Mesothelial cell of epicardium (in vitro differentiated cells): ENCODE results near the gene TRPC6. TPM values are rescaled to one million over a fixed set of nuclear protein-coding genes. Genes with fewer than 3 reads are reported as not detected.

Source experiments
- DNase-seq, 2 experiments: peaks; one replicate each; pipeline ENCODE4 v3.0.0; 2021; ENCODE audit warnings: low spot score in 2 of 2; ENCODE audit not compliant: unreplicated experiment in 2 of 2
- H3K27ac Mint-ChIP-seq: 2 replicates; pipeline ENCODE4 v1.8.0; 2021; ENCODE audit warnings: mixed read lengths
- H3K27me3 Mint-ChIP-seq: 2 replicates; pipeline ENCODE4 v1.8.0; 2021; ENCODE audit warnings: low read depth, mixed read lengths
- H3K36me3 Mint-ChIP-seq: 2 replicates; pipeline ENCODE4 v1.8.0; 2021; ENCODE audit warnings: mixed read lengths
- H3K4me1 Mint-ChIP-seq: 2 replicates; pipeline ENCODE4 v1.8.0; 2021; ENCODE audit warnings: mixed read lengths
- H3K4me3 Mint-ChIP-seq: 2 replicates; pipeline ENCODE4 v1.8.0; 2021; ENCODE audit warnings: mild to moderate bottlenecking, moderate library complexity, mixed read lengths
- H3K9me3 Mint-ChIP-seq: 2 replicates; pipeline ENCODE4 v1.8.0; 2021; ENCODE audit warnings: mixed read lengths
- total RNA-seq: library from RNA; stranded (reverse); gene quantifications from 3 replicates; pipeline ENCODE4 v1.2.1, GENCODE V29; 2021
- TF ChIP-seq, protein P1 (sequence below): fragments of 200-600 bp; sonication (generic); IDR thresholded peaks from one replicate; pipeline ENCODE4 v1.5.0; 2021; ENCODE audit warnings: antibody characterized with exemption; ENCODE audit not compliant: unreplicated experiment

The TRPC6 gene
- total RNA-seq, 1 donor from 2014 or later: 0.42 TPM

- DNase-seq: no peak
- peaks cover 13% of the 10 kb centered on the region for H3K27me3 Mint-ChIP-seq
- peaks cover 3% of the 10 kb centered on the region for H3K9me3 Mint-ChIP-seq
- TF ChIP-seq, protein P1, sequence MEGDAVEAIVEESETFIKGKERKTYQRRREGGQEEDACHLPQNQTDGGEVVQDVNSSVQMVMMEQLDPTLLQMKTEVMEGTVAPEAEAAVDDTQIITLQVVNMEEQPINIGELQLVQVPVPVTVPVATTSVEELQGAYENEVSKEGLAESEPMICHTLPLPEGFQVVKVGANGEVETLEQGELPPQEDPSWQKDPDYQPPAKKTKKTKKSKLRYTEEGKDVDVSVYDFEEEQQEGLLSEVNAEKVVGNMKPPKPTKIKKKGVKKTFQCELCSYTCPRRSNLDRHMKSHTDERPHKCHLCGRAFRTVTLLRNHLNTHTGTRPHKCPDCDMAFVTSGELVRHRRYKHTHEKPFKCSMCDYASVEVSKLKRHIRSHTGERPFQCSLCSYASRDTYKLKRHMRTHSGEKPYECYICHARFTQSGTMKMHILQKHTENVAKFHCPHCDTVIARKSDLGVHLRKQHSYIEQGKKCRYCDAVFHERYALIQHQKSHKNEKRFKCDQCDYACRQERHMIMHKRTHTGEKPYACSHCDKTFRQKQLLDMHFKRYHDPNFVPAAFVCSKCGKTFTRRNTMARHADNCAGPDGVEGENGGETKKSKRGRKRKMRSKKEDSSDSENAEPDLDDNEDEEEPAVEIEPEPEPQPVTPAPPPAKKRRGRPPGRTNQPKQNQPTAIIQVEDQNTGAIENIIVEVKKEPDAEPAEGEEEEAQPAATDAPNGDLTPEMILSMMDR: no peak
- H3K4me1 Mint-ChIP-seq: no peaks in the 10 kb centered on the region
- H3K27ac Mint-ChIP-seq: no peak overlapping the region
- H3K36me3 Mint-ChIP-seq: no peaks in the 10 kb centered on the region
- no peak overlapping the region for H3K4me3 Mint-ChIP-seq
Observed at GRCh38 chr11:101600924-101601323, 17.1 kb upstream of the TRPC6 start.

DNA sequence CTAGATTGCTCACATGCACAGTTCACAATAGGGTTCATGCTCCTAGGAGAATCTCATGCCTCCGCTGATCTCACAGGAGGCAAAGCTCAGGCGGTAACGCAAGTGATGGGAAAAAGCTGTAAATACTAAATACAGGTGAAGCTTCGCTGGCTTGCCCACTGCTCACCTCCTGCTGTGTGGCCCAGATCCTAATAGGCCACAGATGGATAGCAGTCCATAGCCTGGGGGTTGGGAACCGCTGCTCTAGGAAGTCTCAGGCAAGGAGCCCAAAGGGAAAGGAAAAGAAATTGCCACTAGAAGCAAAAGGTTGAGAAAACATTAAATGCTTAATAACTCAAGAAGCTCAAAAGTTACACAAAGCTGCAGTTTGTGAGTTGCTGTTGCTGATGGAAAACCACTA lies 3.2 kb upstream of the TRPC6 start:
- no peaks in the 10 kb centered on the region for H3K36me3 Mint-ChIP-seq
- no peak for DNase-seq
- no peak overlapping the region for H3K4me3 Mint-ChIP-seq
- peaks cover 57% of the 10 kb centered on the region for H3K27me3 Mint-ChIP-seq
- no peaks in the 10 kb centered on the region for H3K9me3 Mint-ChIP-seq
- no peak overlapping the region for H3K27ac Mint-ChIP-seq
- TF ChIP-seq, protein P1: no peak
- H3K4me1 Mint-ChIP-seq: peaks cover 25% of the 10 kb centered on the region

GRCh38 chr11:101584655-101585054 lies 848 bp upstream of the TRPC6 start:
- peaks cover 2% of the 10 kb centered on the region for H3K36me3 Mint-ChIP-seq
- no peak overlapping the region for H3K4me3 Mint-ChIP-seq
- TF ChIP-seq, protein P1: no peak
- H3K27me3 Mint-ChIP-seq: peaks cover 73% of the 10 kb centered on the region
- DNase-seq: no peak
- H3K9me3 Mint-ChIP-seq: peaks cover 3% of the 10 kb centered on the region
- peaks cover 25% of the 10 kb centered on the region for H3K4me1 Mint-ChIP-seq
- no peak overlapping the region for H3K27ac Mint-ChIP-seq

GRCh38 chr11:101584129-101584515 lies 315 bp upstream of the TRPC6 start:
- Mint-ChIP-seq H3K9me3 (peaks cover 9% of the 10 kb centered on the region), H3K27ac (no peak overlapping the region), H3K4me1 (peaks cover 22% of the 10 kb centered on the region), H3K4me3 (peak overlapping the region; percentile 73), H3K27me3 (peaks cover 77% of the 10 kb centered on the region), H3K36me3 (peaks cover 6% of the 10 kb centered on the region)
- TF ChIP-seq, protein P1: no peak
- DNase-seq: no peak

GRCh38 chr11:101582989-101583250 lies 887 bp downstream of the TRPC6 start:
- DNase-seq: no peak
- TF ChIP-seq, protein P1: no peak
- Mint-ChIP-seq H3K9me3 (peaks cover 12% of the 10 kb centered on the region), H3K27ac (no peak overlapping the region), H3K27me3 (peaks cover 76% of the 10 kb centered on the region), H3K4me3 (peak overlapping the region; percentile 73), H3K36me3 (peaks cover 6% of the 10 kb centered on the region), H3K4me1 (peaks cover 19% of the 10 kb centered on the region)
